Uterus (tissue), 4 donors: ENCODE measurements around the gene HNRNPA2B1. TPM values are rescaled to one million over a fixed set of nuclear protein-coding genes. Genes with fewer than 3 reads are reported as not detected.

Experiments
- DNase-seq, 2 donors: peaks; one replicate each; pipeline ENCODE4 v3.0.0-alpha.2; 2019 to 2020
- H3K27ac ChIP-seq, 2 donors: fragments of 200-600 bp; sonication (generic); 1 replicate in 1 of 2; 2 replicates in 1 of 2; pipeline ENCODE4 v1.5.1; 2016 to 2018
- H3K27me3 ChIP-seq, 2 donors: fragments of 200-600 bp; sonication (generic); one replicate each; pipeline ENCODE4 v1.5.1; 2018 to 2019; ENCODE audit warnings: control low read depth in 1 of 2
- H3K36me3 ChIP-seq, 2 donors: fragments of 200-600 bp; sonication (generic); one replicate each; pipeline ENCODE4 v1.5.1; 2019; ENCODE audit warnings: control low read depth in 1 of 2
- H3K4me1 ChIP-seq, 2 donors: fragments of 200-600 bp; sonication (generic); one replicate each; pipeline ENCODE4 v1.5.1; 2018 to 2019; ENCODE audit warnings: control low read depth in 1 of 2
- H3K4me3 ChIP-seq, 2 donors: fragments of 200-600 bp; sonication (generic); 1 replicate in 1 of 2; 2 replicates in 1 of 2; pipeline ENCODE4 v1.5.1; 2018 to 2019; ENCODE audit warnings: mild to moderate bottlenecking in 1 of 2
- H3K9me3 ChIP-seq, 2 donors: fragments of 200-600 bp; sonication (generic); one replicate each; pipeline ENCODE4 v1.5.1; 2019; ENCODE audit warnings: control low read depth in 1 of 2
- CTCF ChIP-seq, 4 experiments: fragments of 200-600 bp in 2 of 4; fragments of 450-650 bp in 2 of 4; sonication (generic) in 2 of 4; IDR thresholded peaks; one replicate each; pipeline ENCODE4 v1.5.1; 2016 to 2019; ENCODE audit warnings: antibody characterized with exemption in 4 of 4, mild to moderate bottlenecking in 2 of 4, moderate library complexity in 1 of 4
- POLR2A ChIP-seq, 2 donors: fragments of 450-650 bp; IDR thresholded peaks; one replicate each; pipeline ENCODE4 v1.6.1; 2016; ENCODE audit warnings: antibody characterized with exemption in 2 of 2, mild to moderate bottlenecking in 1 of 2, moderate library complexity in 1 of 2
- intact Hi-C: fragments of 100-400 bp; cut with DNase I; formaldehyde crosslinking; loops from one replicate; pipeline ENCODE4 v1.15.1; 2023; ENCODE audit warnings: low total_unique reads
- total RNA-seq, 4 donors: library from RNA; depleted of rRNA in 3 of 4; stranded (reverse); fragments of >200 nt in 3 of 4; gene quantifications; one replicate each; pipeline versions ENCODE4 v1.1.0 to v1.2.4, GENCODE V29; 2014 to 2023
- donor health status: DM: yes; HTN: yes; CAD: no.

HNRNPA2B1 gene
- total RNA-seq, 4 donors from 2014 or later = 100 to 464 (median 207) TPM

- Histone ChIP-seq H3K36me3 (no peaks in the 10 kb centered on the region), H3K27ac (no peak overlapping the region), H3K27me3 (no peaks in the 10 kb centered on the region), H3K4me1 (no peaks in the 10 kb centered on the region), H3K9me3 (no peaks in the 10 kb centered on the region), H3K4me3 (no peak overlapping the region)
- intact Hi-C loops = no loop called here
- no peak for DNase-seq
- TF ChIP-seq CTCF (IDR thresholded peaks at IDR 0.05) (no peak), POLR2A (IDR thresholded peaks at IDR 0.05) (no peak)
These were observed 55.3 kb downstream of the HNRNPA2B1 start for GRCh38 chr7:26145238-26145637.

GRCh38 chr7:26144184-26145080 lies 56.1 kb downstream of the HNRNPA2B1 start:
- intact Hi-C loops = no loop called here
- no peak overlapping the region for H3K4me3 ChIP-seq
- no peaks in the 10 kb centered on the region for H3K27me3 ChIP-seq
- no peak for DNase-seq
- TF ChIP-seq CTCF (IDR thresholded peaks at IDR 0.05) = no peak
- TF ChIP-seq POLR2A (IDR thresholded peaks at IDR 0.05) = no peak
- H3K36me3 ChIP-seq = no peaks in the 10 kb centered on the region
- H3K4me1 ChIP-seq = no peaks in the 10 kb centered on the region
- H3K9me3 ChIP-seq = no peaks in the 10 kb centered on the region
- H3K27ac ChIP-seq = no peak overlapping the region

- intact Hi-C loops = no loop called here
- Histone ChIP-seq H3K4me1 (no peaks in the 10 kb centered on the region), H3K9me3 (no peaks in the 10 kb centered on the region), H3K27me3 (no peaks in the 10 kb centered on the region), H3K4me3 (no peak overlapping the region), H3K36me3 (no peaks in the 10 kb centered on the region), H3K27ac (no peak overlapping the region)
- no peak for DNase-seq
- TF ChIP-seq CTCF (IDR thresholded peaks at IDR 0.05) (no peak), POLR2A (IDR thresholded peaks at IDR 0.05) (no peak)
These were observed 57.1 kb downstream of the HNRNPA2B1 start for GRCh38 chr7:26143298-26144048.

- DNase-seq = no peak
- Histone ChIP-seq H3K27ac (no peak overlapping the region), H3K36me3 (no peaks in the 10 kb centered on the region), H3K4me3 (no peak overlapping the region), H3K27me3 (no peaks in the 10 kb centered on the region), H3K9me3 (no peaks in the 10 kb centered on the region), H3K4me1 (no peaks in the 10 kb centered on the region)
- no peak for TF ChIP-seq CTCF (IDR thresholded peaks at IDR 0.05)
- TF ChIP-seq POLR2A (IDR thresholded peaks at IDR 0.05) = no peak
- intact Hi-C loops = no loop called here
These were observed 59.5 kb downstream of the HNRNPA2B1 start for GRCh38 chr7:26141077-26141476.

- no peak for DNase-seq
- no peaks in the 10 kb centered on the region for H3K36me3 ChIP-seq
- no peak for TF ChIP-seq POLR2A (IDR thresholded peaks at IDR 0.05)
- no peak for TF ChIP-seq CTCF (IDR thresholded peaks at IDR 0.05)
- no peaks in the 10 kb centered on the region for H3K9me3 ChIP-seq
- no peaks in the 10 kb centered on the region for H3K4me1 ChIP-seq
- no peak overlapping the region for H3K4me3 ChIP-seq
- H3K27ac ChIP-seq = no peak overlapping the region
- no peaks in the 10 kb centered on the region for H3K27me3 ChIP-seq
- intact Hi-C loops = no loop called here
These were observed 60.2 kb downstream of the HNRNPA2B1 start for GRCh38 chr7:26140380-26140779.
